Keratinocyte (primary cell): Measurements from ENCODE around the gene SELENOV. TPM values are rescaled to one million over a fixed set of nuclear protein-coding genes. Genes with fewer than 3 reads are reported as not detected.

Experiments
- DNase-seq: peaks from one replicate; pipeline ENCODE4 v3.0.0-alpha.2; 2011; ENCODE audit warnings: low read depth, missing footprints, low spot score
- FAIRE-seq: peaks from 2 replicates; lab custom pipeline; 2011; peaks lifted over from hg19 to GRCh38; lab: Jason Lieb, UNC
- H2AFZ ChIP-seq: 2 replicates; pipeline ENCODE4 v1.6.0; 2012; ENCODE audit warnings: low read length, control low read depth, inconsistent platforms; ENCODE audit not compliant: control insufficient read depth
- H3K27ac ChIP-seq: 2 replicates; pipeline ENCODE4 v1.5.1; 2011; ENCODE audit warnings: low read length; ENCODE audit not compliant: control insufficient read depth, insufficient read depth
- H3K27me3 ChIP-seq: 3 replicates; pipeline ENCODE4 v1.6.0; 2011; ENCODE audit warnings: low read length; ENCODE audit not compliant: control insufficient read depth, insufficient read depth; ENCODE audit errors: extremely low read depth
- H3K36me3 ChIP-seq, 2 experiments: 2 replicates in 1 of 2; 3 replicates in 1 of 2; pipeline ENCODE4 v1.5.1; 2011; ENCODE audit warnings: low read length in 2 of 2, mild to moderate bottlenecking in 1 of 2; ENCODE audit not compliant: control insufficient read depth in 2 of 2, insufficient read depth in 2 of 2; ENCODE audit errors: extremely low read depth in 1 of 2
- H3K4me1 ChIP-seq: 3 replicates; pipeline ENCODE4 v1.5.1; 2011; ENCODE audit warnings: low read length; ENCODE audit not compliant: control insufficient read depth, insufficient read depth; ENCODE audit errors: extremely low read depth
- H3K4me2 ChIP-seq: 3 replicates; pipeline ENCODE4 v1.6.0; 2011; ENCODE audit warnings: low read depth, low read length; ENCODE audit not compliant: control insufficient read depth, insufficient read depth; ENCODE audit errors: extremely low read depth
- H3K4me3 ChIP-seq, 3 experiments: fragments of 200-600 bp in 1 of 3; sonication (generic) in 1 of 3; 2 replicates in 2 of 3; 3 replicates in 1 of 3; pipeline ENCODE4 v1.5.1; 2011 to 2016; ENCODE audit warnings: low read length in 3 of 3, mild to moderate bottlenecking in 3 of 3, control low read depth in 2 of 3, inconsistent platforms in 1 of 3, low read depth in 1 of 3, mixed read lengths in 1 of 3, mixed run types in 1 of 3, moderate library complexity in 1 of 3; ENCODE audit not compliant: control insufficient read depth in 2 of 3, insufficient read depth in 2 of 3; ENCODE audit errors: extremely low read depth in 1 of 3
- H3K79me2 ChIP-seq: 2 replicates; pipeline ENCODE4 v1.6.0; 2012; ENCODE audit warnings: low read length; ENCODE audit not compliant: control insufficient read depth, insufficient read depth
- H3K9ac ChIP-seq: 3 replicates; pipeline ENCODE4 v1.6.0; 2011; ENCODE audit warnings: low read length; ENCODE audit not compliant: control insufficient read depth, insufficient read depth; ENCODE audit errors: extremely low read depth
- H3K9me1 ChIP-seq: 3 replicates; pipeline ENCODE4 v1.6.0; 2011; ENCODE audit warnings: low read length; ENCODE audit not compliant: control insufficient read depth, insufficient read depth; ENCODE audit errors: extremely low read depth
- H3K9me3 ChIP-seq: 2 replicates; pipeline ENCODE4 v1.5.1; 2012; ENCODE audit warnings: low read depth, low read length; ENCODE audit not compliant: control insufficient read depth
- H4K20me1 ChIP-seq: 3 replicates; pipeline ENCODE4 v1.6.0; 2011; ENCODE audit warnings: low read length; ENCODE audit not compliant: control insufficient read depth, insufficient read depth; ENCODE audit errors: extremely low read depth
- EZH2 ChIP-seq: IDR thresholded peaks from one replicate; pipeline ENCODE4 v1.6.1; 2012; ENCODE audit warnings: inconsistent platforms, mild to moderate bottlenecking, low read length, moderate library complexity
- dilution Hi-C: fragments of 300-500 bp; cut with MboI; formaldehyde crosslinking; loops from one replicate; pipeline ENCODE4 v1.7.0; 2020; ENCODE audit warnings: low sequenced_read_pairs; ENCODE audit not compliant: extremely low pct_ligation_motif_present
- polyA plus RNA-seq, 5 experiments: library from polyadenylated mRNA; depleted of rRNA in 3 of 5; stranded (reverse) in 3 of 5; stranded (forward) in 1 of 5; unstranded in 1 of 5; fragments of >200 nt; gene quantifications; 1 replicate in 1 of 5; 2 replicates in 3 of 5; 3 replicates in 1 of 5; pipeline versions ENCODE4 v1.2.1 to v1.2.3, GENCODE V29; 2011 to 2012; ENCODE audit warnings: missing spikeins in 2 of 5, low read depth in 1 of 5, low replicate concordance in 1 of 5
- TF ChIP-seq, protein P1 (sequence below), 3 experiments: IDR thresholded peaks in 1 of 3; conservative IDR thresholded peaks in 1 of 3; optimal IDR thresholded peaks in 1 of 3; 2 replicates in 2 of 3; 3 replicates in 1 of 3; pipeline versions ENCODE3 to v1.5.1; 2011; ENCODE audit warnings: low read length in 3 of 3, mild to moderate bottlenecking in 3 of 3, moderate library complexity in 2 of 3, control low read depth in 1 of 3, inconsistent platforms in 1 of 3; ENCODE audit not compliant: insufficient read depth in 2 of 3; ENCODE audit errors: extremely low read depth in 1 of 3

SELENOV gene
- polyA plus RNA-seq, 1 donor (not counting 4 experiments of a cell fraction or from before 2014, with no cell fraction given) = not detected

DNA sequence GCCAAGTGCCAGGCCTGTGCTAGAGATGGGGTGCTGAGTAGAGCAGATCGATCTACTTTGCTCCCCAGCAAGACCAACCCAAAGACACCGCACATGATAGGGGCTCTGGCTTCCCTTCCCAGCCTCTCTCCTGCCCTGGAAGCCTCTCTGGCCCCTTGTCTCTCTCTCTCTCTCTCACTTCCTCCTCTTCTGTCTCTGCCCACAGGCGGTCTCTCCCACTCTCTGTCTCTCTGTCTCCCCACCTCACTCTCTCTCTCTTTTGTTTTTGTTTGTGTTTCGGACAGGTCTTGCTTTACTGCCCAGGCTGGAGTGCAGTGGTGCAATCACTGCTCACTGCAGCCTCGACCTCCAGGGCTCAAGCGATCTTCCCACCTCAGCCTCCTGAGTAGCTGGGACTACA, 1.3 kb downstream of the SELENOV start:
- DNase-seq (no peak), FAIRE-seq (no peak)
- dilution Hi-C loops = no loop called here
- Histone ChIP-seq H3K9ac (no peak overlapping the region), H3K27me3 (peaks cover 58% of the 10 kb centered on the region), H3K9me1 (no peaks in the 10 kb centered on the region), H4K20me1 (no peaks in the 10 kb centered on the region), H3K9me3 (no peaks in the 10 kb centered on the region), H2AFZ (no peak overlapping the region), H3K79me2 (no peaks in the 10 kb centered on the region), H3K36me3 (no peaks in the 10 kb centered on the region), H3K4me1 (peaks cover 13% of the 10 kb centered on the region), H3K4me3 (no peak overlapping the region), H3K27ac (no peak overlapping the region), H3K4me2 (no peak overlapping the region)
- peak; percentile 3 for TF ChIP-seq EZH2
- TF ChIP-seq, protein P1, sequence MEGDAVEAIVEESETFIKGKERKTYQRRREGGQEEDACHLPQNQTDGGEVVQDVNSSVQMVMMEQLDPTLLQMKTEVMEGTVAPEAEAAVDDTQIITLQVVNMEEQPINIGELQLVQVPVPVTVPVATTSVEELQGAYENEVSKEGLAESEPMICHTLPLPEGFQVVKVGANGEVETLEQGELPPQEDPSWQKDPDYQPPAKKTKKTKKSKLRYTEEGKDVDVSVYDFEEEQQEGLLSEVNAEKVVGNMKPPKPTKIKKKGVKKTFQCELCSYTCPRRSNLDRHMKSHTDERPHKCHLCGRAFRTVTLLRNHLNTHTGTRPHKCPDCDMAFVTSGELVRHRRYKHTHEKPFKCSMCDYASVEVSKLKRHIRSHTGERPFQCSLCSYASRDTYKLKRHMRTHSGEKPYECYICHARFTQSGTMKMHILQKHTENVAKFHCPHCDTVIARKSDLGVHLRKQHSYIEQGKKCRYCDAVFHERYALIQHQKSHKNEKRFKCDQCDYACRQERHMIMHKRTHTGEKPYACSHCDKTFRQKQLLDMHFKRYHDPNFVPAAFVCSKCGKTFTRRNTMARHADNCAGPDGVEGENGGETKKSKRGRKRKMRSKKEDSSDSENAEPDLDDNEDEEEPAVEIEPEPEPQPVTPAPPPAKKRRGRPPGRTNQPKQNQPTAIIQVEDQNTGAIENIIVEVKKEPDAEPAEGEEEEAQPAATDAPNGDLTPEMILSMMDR (optimal IDR thresholded peaks at IDR 0.05 in 1 of 3, IDR thresholded peaks at IDR 0.05 in 1 of 3, conservative IDR thresholded peaks at IDR 0.05 in 1 of 3; ENCODE audit: extremely low read depth in 1 of 3, insufficient read depth in 2 of 3, low read length in 3 of 3) = no peak

DNA sequence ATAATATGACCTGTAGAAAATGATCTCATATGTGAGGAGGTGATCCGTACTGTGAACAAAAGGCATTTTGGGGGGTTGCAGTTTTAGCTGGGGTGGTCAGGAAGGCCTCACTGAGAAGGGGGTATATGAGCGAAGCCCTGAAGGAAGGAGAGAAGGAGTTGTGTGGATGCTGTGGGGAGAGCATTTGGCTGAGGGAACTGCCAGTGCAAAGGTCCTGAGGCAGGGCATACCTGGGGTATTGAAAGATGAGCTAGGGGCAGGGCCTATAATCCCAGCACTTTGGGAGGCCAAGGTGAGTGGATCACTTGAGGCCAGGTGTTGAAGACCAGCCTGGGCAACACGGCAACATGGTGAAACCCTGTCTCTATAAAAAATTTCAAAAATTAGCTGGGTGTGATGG, 2.5 kb downstream of the SELENOV start:
- Histone ChIP-seq H3K4me2 (no peak overlapping the region), H3K4me1 (peaks cover 13% of the 10 kb centered on the region), H3K27me3 (peaks cover 57% of the 10 kb centered on the region), H3K4me3 (no peak overlapping the region), H3K79me2 (no peaks in the 10 kb centered on the region), H3K9me1 (no peaks in the 10 kb centered on the region), H2AFZ (no peak overlapping the region), H3K36me3 (no peaks in the 10 kb centered on the region), H4K20me1 (no peaks in the 10 kb centered on the region), H3K9me3 (no peaks in the 10 kb centered on the region), H3K9ac (no peak overlapping the region), H3K27ac (no peak overlapping the region)
- dilution Hi-C loops = no loop called here
- DNase-seq (no peak), FAIRE-seq (no peak)
- TF ChIP-seq, protein P1 (optimal IDR thresholded peaks at IDR 0.05 in 1 of 3, IDR thresholded peaks at IDR 0.05 in 1 of 3, conservative IDR thresholded peaks at IDR 0.05 in 1 of 3; ENCODE audit: extremely low read depth in 1 of 3, insufficient read depth in 2 of 3, low read length in 3 of 3) = no peak
- TF ChIP-seq EZH2 = no peak
